Chondrocyte (in vitro differentiated cells): ENCODE data around the gene COL9A2. TPM values are rescaled to one million over a fixed set of nuclear protein-coding genes. Genes with fewer than 3 reads are reported as not detected.

Experiments
- DNase-seq: peaks from one replicate; pipeline ENCODE4 v3.0.0; 2021; ENCODE audit warnings: mixed read lengths, low spot score
- H3K27ac Mint-ChIP-seq: one replicate; pipeline ENCODE4 v1.8.0; 2021; ENCODE audit warnings: mild to moderate bottlenecking, moderate library complexity, mixed read lengths; ENCODE audit not compliant: unreplicated experiment
- H3K27me3 Mint-ChIP-seq: 2 replicates; pipeline ENCODE4 v1.8.0; 2021; ENCODE audit warnings: low read depth, mixed read lengths
- H3K36me3 Mint-ChIP-seq: 2 replicates; pipeline ENCODE4 v1.8.0; 2021; ENCODE audit warnings: low read depth, mixed read lengths
- H3K4me1 Mint-ChIP-seq: 2 replicates; pipeline ENCODE4 v1.8.0; 2021; ENCODE audit warnings: low read depth, mild to moderate bottlenecking, mixed read lengths
- H3K4me3 Mint-ChIP-seq: one replicate; pipeline ENCODE4 v1.8.0; 2021; ENCODE audit warnings: mild to moderate bottlenecking, moderate library complexity, mixed read lengths; ENCODE audit not compliant: unreplicated experiment
- H3K9me3 Mint-ChIP-seq: 2 replicates; pipeline ENCODE4 v1.8.0; 2021; ENCODE audit warnings: low read depth, mixed read lengths
- CTCF ChIP-seq: fragments of 200-600 bp; sonication (generic); IDR thresholded peaks from 2 replicates; pipeline ENCODE4 v1.5.0; 2021; ENCODE audit warnings: antibody characterized with exemption, mild to moderate bottlenecking, moderate library complexity
- total RNA-seq: library from RNA; stranded (reverse); gene quantifications from 3 replicates; pipeline ENCODE4 v1.2.1, GENCODE V29; 2021

The COL9A2 gene
- total RNA-seq, 1 donor from 2014 or later, result 9.9 TPM

- H3K4me1 Mint-ChIP-seq, result no peaks in the 10 kb centered on the region
- no peaks in the 10 kb centered on the region for H3K27me3 Mint-ChIP-seq
- no peak overlapping the region for H3K4me3 Mint-ChIP-seq
- no peak overlapping the region for H3K27ac Mint-ChIP-seq
- H3K9me3 Mint-ChIP-seq, result no peaks in the 10 kb centered on the region
- DNase-seq, result no peak
- no peaks in the 10 kb centered on the region for H3K36me3 Mint-ChIP-seq
- TF ChIP-seq CTCF, result no peak
Observed at GRCh38 chr1:40302475-40302874, 14.6 kb downstream of the COL9A2 start.

GRCh38 chr1:40301541-40302299, 15.4 kb downstream of the COL9A2 start:
- H3K36me3 Mint-ChIP-seq, result no peaks in the 10 kb centered on the region
- H3K27ac Mint-ChIP-seq, result no peak overlapping the region
- TF ChIP-seq CTCF, result no peak
- H3K4me1 Mint-ChIP-seq, result no peaks in the 10 kb centered on the region
- no peak overlapping the region for H3K4me3 Mint-ChIP-seq
- no peaks in the 10 kb centered on the region for H3K9me3 Mint-ChIP-seq
- no peaks in the 10 kb centered on the region for H3K27me3 Mint-ChIP-seq
- no peak for DNase-seq

GRCh38 chr1:40301066-40301465, 16.0 kb downstream of the COL9A2 start:
- no peaks in the 10 kb centered on the region for H3K27me3 Mint-ChIP-seq

GRCh38 chr1:40300651-40301050, 16.4 kb downstream of the COL9A2 start:
- Mint-ChIP-seq H3K27ac (no peak overlapping the region), H3K36me3 (no peaks in the 10 kb centered on the region), H3K4me1 (no peaks in the 10 kb centered on the region), H3K9me3 (no peaks in the 10 kb centered on the region), H3K27me3 (no peaks in the 10 kb centered on the region), H3K4me3 (no peak overlapping the region)
- DNase-seq, result no peak
- TF ChIP-seq CTCF, result no peak

More at GRCh38 chr1:40301066-40301465, 16.0 kb downstream of the COL9A2 start:
- Mint-ChIP-seq H3K4me3 (no peak overlapping the region), H3K36me3 (no peaks in the 10 kb centered on the region), H3K9me3 (no peaks in the 10 kb centered on the region), H3K4me1 (no peaks in the 10 kb centered on the region), H3K27ac (no peak overlapping the region)
- no peak for TF ChIP-seq CTCF
- no peak for DNase-seq

- no peaks in the 10 kb centered on the region for H3K27me3 Mint-ChIP-seq
Observed at GRCh38 chr1:40300249-40300567, 16.9 kb downstream of the COL9A2 start.

More at GRCh38 chr1:40300249-40300567, 16.9 kb downstream of the COL9A2 start:
- no peak overlapping the region for H3K4me3 Mint-ChIP-seq
- no peak overlapping the region for H3K27ac Mint-ChIP-seq
- no peak for TF ChIP-seq CTCF
- DNase-seq, result no peak
- H3K4me1 Mint-ChIP-seq, result no peaks in the 10 kb centered on the region
- H3K36me3 Mint-ChIP-seq, result no peaks in the 10 kb centered on the region
- H3K9me3 Mint-ChIP-seq, result no peaks in the 10 kb centered on the region
